Measurements from ENCODE around the gene CADPS. TPM values are rescaled to one million over a fixed set of nuclear protein-coding genes. Genes with fewer than 3 reads are reported as not detected.

CADPS gene
- polyA plus RNA-seq, 3 donors, result not detected

DNA sequence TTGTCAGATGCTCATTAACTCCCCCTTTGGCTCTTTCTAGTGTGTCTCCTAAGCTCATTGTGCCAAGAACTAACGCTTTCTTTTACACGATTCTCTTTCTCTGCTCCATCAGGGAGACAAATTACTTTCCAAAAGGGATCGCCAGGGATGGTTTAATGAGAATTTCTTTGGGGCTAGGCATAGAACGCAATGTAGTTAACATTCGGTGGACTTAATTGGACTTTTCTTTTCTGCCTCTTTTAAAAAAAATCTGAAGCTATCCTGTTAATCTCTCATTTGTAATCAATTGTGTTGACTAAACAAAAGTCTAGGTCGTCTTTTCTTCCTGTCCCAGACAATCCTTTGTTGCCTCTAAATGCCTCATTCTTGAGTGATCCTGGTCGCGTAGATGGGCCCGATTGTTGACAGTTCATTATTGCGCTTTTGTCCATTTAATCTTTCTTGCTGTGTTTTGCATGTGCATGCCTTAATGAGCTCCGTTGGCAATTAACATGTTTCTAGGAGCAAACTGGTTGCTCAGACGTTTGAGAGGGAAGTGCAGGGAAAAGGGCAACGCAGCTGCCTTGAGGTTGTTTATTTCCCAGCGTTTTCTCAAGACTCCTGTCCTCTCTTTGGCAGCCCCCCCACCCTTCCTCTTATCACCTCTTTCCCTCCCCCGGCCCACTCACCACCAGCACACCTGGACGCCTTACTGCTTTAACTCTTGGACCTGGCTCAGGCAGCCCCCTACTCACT is 509.7 kb downstream of the CADPS start:
- Histone ChIP-seq H2AFZ (ENCODE audit: insufficient read depth, low read depth, low read length, poor library complexity, severe bottlenecking) (no peak overlapping the region), H3K4me2 (replicated peaks; ENCODE audit: extremely low read depth, low read length, poor library complexity, severe bottlenecking) (no peak overlapping the region), H3K4me3 (replicated peaks in 1 of 3; ENCODE audit: low read depth in 2 of 3, low read length in 3 of 3) (no peak overlapping the region), H3K36me3 (replicated peaks in 1 of 2; ENCODE audit: control insufficient read depth in 1 of 2, insufficient read depth in 2 of 2, low read length in 2 of 2) (no peaks in the 10 kb centered on the region), H3K4me1 (ENCODE audit: control insufficient read depth in 1 of 2, insufficient read depth in 2 of 2, low read length in 2 of 2) (no peaks in the 10 kb centered on the region), H3K27ac (ENCODE audit: low read depth in 1 of 2, low read length in 2 of 2) (no peak overlapping the region), H3K79me2 (ENCODE audit: insufficient read depth, low read length) (no peaks in the 10 kb centered on the region), H3K9me3 (replicated peaks in 1 of 2; ENCODE audit: control insufficient read depth in 1 of 2, insufficient read depth in 1 of 2, low read length in 2 of 2) (peaks cover 0 to 27% of the 10 kb centered on the region in 2 donors), H3K9ac (ENCODE audit: insufficient read depth, low read length, poor library complexity, severe bottlenecking) (no peak overlapping the region), H4K20me1 (ENCODE audit: insufficient read depth, low read length) (no peaks in the 10 kb centered on the region), H3K27me3 (ENCODE audit: control insufficient read depth in 2 of 2, insufficient read depth in 2 of 2, low read length in 2 of 2) (peaks cover 56 to 67% of the 10 kb centered on the region in 2 donors)
- H3K9me3 Mint-ChIP-seq, result peaks cover 0 to 30% (median 8%) of the 10 kb centered on the region in 7 donors
- H3K4me3 Mint-ChIP-seq, result peak overlapping the region in 1 of 2 donors; percentile 51
- intact Hi-C loops (cut with micrococcal nuclease), result no loop called here
- peaks cover 0 to 3% of the 10 kb centered on the region in 2 donors for H3K36me3 Mint-ChIP-seq
- H3K27ac Mint-ChIP-seq, result no peak overlapping the region
- peaks cover 63 to 73% (median 66%) of the 10 kb centered on the region in 3 donors for H3K27me3 Mint-ChIP-seq (ENCODE audit: low read depth in 3 of 3)
- no peaks in the 10 kb centered on the region for H3K4me1 Mint-ChIP-seq
- DNase-seq, result no peak
- 13% methylated on average over 9 of the region's 16 CpGs for WGBS (ENCODE audit: insufficient coverage)
- TF ChIP-seq, protein P1, sequence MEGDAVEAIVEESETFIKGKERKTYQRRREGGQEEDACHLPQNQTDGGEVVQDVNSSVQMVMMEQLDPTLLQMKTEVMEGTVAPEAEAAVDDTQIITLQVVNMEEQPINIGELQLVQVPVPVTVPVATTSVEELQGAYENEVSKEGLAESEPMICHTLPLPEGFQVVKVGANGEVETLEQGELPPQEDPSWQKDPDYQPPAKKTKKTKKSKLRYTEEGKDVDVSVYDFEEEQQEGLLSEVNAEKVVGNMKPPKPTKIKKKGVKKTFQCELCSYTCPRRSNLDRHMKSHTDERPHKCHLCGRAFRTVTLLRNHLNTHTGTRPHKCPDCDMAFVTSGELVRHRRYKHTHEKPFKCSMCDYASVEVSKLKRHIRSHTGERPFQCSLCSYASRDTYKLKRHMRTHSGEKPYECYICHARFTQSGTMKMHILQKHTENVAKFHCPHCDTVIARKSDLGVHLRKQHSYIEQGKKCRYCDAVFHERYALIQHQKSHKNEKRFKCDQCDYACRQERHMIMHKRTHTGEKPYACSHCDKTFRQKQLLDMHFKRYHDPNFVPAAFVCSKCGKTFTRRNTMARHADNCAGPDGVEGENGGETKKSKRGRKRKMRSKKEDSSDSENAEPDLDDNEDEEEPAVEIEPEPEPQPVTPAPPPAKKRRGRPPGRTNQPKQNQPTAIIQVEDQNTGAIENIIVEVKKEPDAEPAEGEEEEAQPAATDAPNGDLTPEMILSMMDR (IDR thresholded peaks at IDR 0.05), result no peak

DNA sequence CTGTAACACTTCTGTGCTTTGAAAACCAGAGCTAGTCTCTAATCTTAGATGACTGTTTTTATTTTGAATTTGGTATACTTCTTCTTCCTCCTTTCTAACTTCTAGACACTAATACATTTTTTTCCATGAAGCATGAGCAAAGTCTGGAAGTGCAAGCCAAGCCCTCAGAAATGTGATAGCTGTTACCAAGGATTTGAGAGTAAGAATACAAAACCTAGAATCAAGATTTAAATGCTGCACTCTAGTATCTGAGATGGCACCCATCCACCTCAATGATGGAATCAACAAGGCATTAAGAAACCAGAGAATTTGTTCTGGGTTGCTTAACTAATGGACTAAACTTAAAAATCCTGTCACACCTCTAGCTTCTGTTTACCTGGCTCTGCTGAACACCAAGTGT is 511.0 kb downstream of the CADPS start:
- H4K20me1 ChIP-seq (ENCODE audit: insufficient read depth, low read length), result no peaks in the 10 kb centered on the region
- no peaks in the 10 kb centered on the region for H3K36me3 ChIP-seq (replicated peaks in 1 of 2; ENCODE audit: control insufficient read depth in 1 of 2, insufficient read depth in 2 of 2, low read length in 2 of 2)
- H3K27ac ChIP-seq (ENCODE audit: low read depth in 1 of 2, low read length in 2 of 2), result no peak overlapping the region
- no peak overlapping the region for H3K4me3 ChIP-seq (replicated peaks in 1 of 3; ENCODE audit: low read depth in 2 of 3, low read length in 3 of 3)
- peaks cover 51 to 59% (median 52%) of the 10 kb centered on the region in 3 donors for H3K27me3 Mint-ChIP-seq (ENCODE audit: low read depth in 3 of 3)
- H2AFZ ChIP-seq (ENCODE audit: insufficient read depth, low read depth, low read length, poor library complexity, severe bottlenecking), result no peak overlapping the region
- no peaks in the 10 kb centered on the region for H3K4me1 Mint-ChIP-seq
- H3K9me3 Mint-ChIP-seq, result peaks cover 0 to 27% (median 5%) of the 10 kb centered on the region in 7 donors
- peaks cover 46 to 53% of the 10 kb centered on the region in 2 donors for H3K27me3 ChIP-seq (ENCODE audit: control insufficient read depth in 2 of 2, insufficient read depth in 2 of 2, low read length in 2 of 2)
- H3K36me3 Mint-ChIP-seq, result peaks cover 0 to 3% of the 10 kb centered on the region in 2 donors
- no peak overlapping the region for H3K27ac Mint-ChIP-seq
- intact Hi-C loops (cut with micrococcal nuclease), result no loop called here
- no peaks in the 10 kb centered on the region for H3K79me2 ChIP-seq (ENCODE audit: insufficient read depth, low read length)
- TF ChIP-seq, protein P1 (IDR thresholded peaks at IDR 0.05), result no peak
- DNase-seq, result no peak
- no peak overlapping the region for H3K9ac ChIP-seq (ENCODE audit: insufficient read depth, low read length, poor library complexity, severe bottlenecking)
- H3K4me1 ChIP-seq (ENCODE audit: control insufficient read depth in 1 of 2, insufficient read depth in 2 of 2, low read length in 2 of 2), result no peaks in the 10 kb centered on the region
- H3K4me2 ChIP-seq (replicated peaks; ENCODE audit: extremely low read depth, low read length, poor library complexity, severe bottlenecking), result no peak overlapping the region
- no peak overlapping the region for H3K4me3 Mint-ChIP-seq
- peaks cover 0 to 20% of the 10 kb centered on the region in 2 donors for H3K9me3 ChIP-seq (replicated peaks in 1 of 2; ENCODE audit: control insufficient read depth in 1 of 2, insufficient read depth in 1 of 2, low read length in 2 of 2)
